ENCODE measurements around the gene KCTD15.

Gene KCTD15

GRCh38 chr19:33849551-33850147 is 53.0 kb downstream of the KCTD15 start:
- no peak for DNase-seq (ENCODE audit: low read depth, low spot score)

GRCh38 chr19:33859016-33859415 is 62.3 kb downstream of the KCTD15 start:
- DNase-seq (ENCODE audit: low read depth, low spot score), result no peak

- no peak for DNase-seq (ENCODE audit: low read depth, low spot score)
These were observed 63.8 kb downstream of the KCTD15 start for GRCh38 chr19:33860312-33861090.

- no peak for DNase-seq (ENCODE audit: low read depth, low spot score)
These were observed 65.3 kb downstream of the KCTD15 start for GRCh38 chr19:33861950-33862349.

GRCh38 chr19:33862981-33863380 is 66.3 kb downstream of the KCTD15 start:
- DNase-seq (ENCODE audit: low read depth, low spot score), result no peak

- no peak for DNase-seq (ENCODE audit: low read depth, low spot score)
These were observed 66.8 kb downstream of the KCTD15 start for GRCh38 chr19:33863436-33863835.

- DNase-seq (ENCODE audit: low read depth, low spot score), result no peak
These were observed 67.7 kb downstream of the KCTD15 start for GRCh38 chr19:33864311-33864850.

- no peak for DNase-seq (ENCODE audit: low read depth, low spot score)
These were observed 68.6 kb downstream of the KCTD15 start for GRCh38 chr19:33865306-33865705.

Data from activated CD4-positive, CD25-positive, alpha-beta regulatory T cell treated with anti-CD3 and anti-CD28 coated beads, Interleukin-2, amount 50 U/mL, for 16 hours (primary cell).